K562 (cell line): ENCODE results near the gene RARA.

Experiments used
- KLF1 ChIP-seq: fragments of 450-650 bp; IDR thresholded peaks from 2 replicates; pipeline ENCODE4 v1.6.1; 2016; ENCODE audit warnings: missing genetic modification characterization, missing compliant biosample characterization
- MYBL2 ChIP-seq, 2 experiments: fragments of 450-650 bp in 1 of 2; sonication (generic) in 1 of 2; formaldehyde crosslinking in 1 of 2; IDR thresholded peaks; 2 replicates each; pipeline versions ENCODE4 v1.6.1 to v1.8.1; 2017 to 2022; ENCODE audit warnings: borderline replicate concordance in 1 of 2, inconsistent platforms in 1 of 2, low read depth in 1 of 2, mild to moderate bottlenecking in 1 of 2, missing genetic modification reagents in 1 of 2, moderate library complexity in 1 of 2
- POLR2A ChIP-seq: fragments of 450-650 bp; conservative IDR thresholded peaks from 2 replicates; pipeline ENCODE4 v1.6.1; 2016
- SP1 ChIP-seq: sonication (generic); formaldehyde crosslinking; IDR thresholded peaks from 2 replicates; pipeline ENCODE4 v1.8.1; 2022; ENCODE audit warnings: mild to moderate bottlenecking, missing genetic modification reagents
- YBX1 ChIP-seq: fragments of 450-650 bp; IDR thresholded peaks from 2 replicates; pipeline ENCODE4 v1.7.1; 2016; ENCODE audit warnings: mild to moderate bottlenecking
- TF ChIP-seq, protein P1 (sequence below), 3 experiments: IDR thresholded peaks in 2 of 3; conservative IDR thresholded peaks in 1 of 3; 2 replicates each; pipeline ENCODE4 v1.5.1; 2011 to 2012; ENCODE audit warnings: low read length in 3 of 3, mild to moderate bottlenecking in 3 of 3, control low read depth in 2 of 3, improper control_type of control experiment in 1 of 3, inconsistent platforms in 1 of 3, low read depth in 1 of 3, mixed read lengths in 1 of 3, moderate library complexity in 1 of 3; ENCODE audit not compliant: insufficient read depth in 2 of 3
- TF ChIP-seq, protein P2 (sequence below), 2 experiments: fragments of 150-350 bp in 1 of 2; IDR thresholded peaks; 2 replicates each; pipeline ENCODE4 v1.6.1; 2012 to 2016; ENCODE audit warnings: low read depth in 2 of 2, low read length in 2 of 2, mild to moderate bottlenecking in 1 of 2, moderate library complexity in 1 of 2
- TF ChIP-seq, protein P3 (sequence below), 2 experiments: fragments of 450-650 bp; formaldehyde crosslinking in 1 of 2; IDR thresholded peaks; 2 replicates each; pipeline versions ENCODE4 v1.4.0 to v1.6.1; 2014 to 2020; ENCODE audit warnings: mild to moderate bottlenecking in 2 of 2, borderline replicate concordance in 1 of 2, low read depth in 1 of 2

DNA sequence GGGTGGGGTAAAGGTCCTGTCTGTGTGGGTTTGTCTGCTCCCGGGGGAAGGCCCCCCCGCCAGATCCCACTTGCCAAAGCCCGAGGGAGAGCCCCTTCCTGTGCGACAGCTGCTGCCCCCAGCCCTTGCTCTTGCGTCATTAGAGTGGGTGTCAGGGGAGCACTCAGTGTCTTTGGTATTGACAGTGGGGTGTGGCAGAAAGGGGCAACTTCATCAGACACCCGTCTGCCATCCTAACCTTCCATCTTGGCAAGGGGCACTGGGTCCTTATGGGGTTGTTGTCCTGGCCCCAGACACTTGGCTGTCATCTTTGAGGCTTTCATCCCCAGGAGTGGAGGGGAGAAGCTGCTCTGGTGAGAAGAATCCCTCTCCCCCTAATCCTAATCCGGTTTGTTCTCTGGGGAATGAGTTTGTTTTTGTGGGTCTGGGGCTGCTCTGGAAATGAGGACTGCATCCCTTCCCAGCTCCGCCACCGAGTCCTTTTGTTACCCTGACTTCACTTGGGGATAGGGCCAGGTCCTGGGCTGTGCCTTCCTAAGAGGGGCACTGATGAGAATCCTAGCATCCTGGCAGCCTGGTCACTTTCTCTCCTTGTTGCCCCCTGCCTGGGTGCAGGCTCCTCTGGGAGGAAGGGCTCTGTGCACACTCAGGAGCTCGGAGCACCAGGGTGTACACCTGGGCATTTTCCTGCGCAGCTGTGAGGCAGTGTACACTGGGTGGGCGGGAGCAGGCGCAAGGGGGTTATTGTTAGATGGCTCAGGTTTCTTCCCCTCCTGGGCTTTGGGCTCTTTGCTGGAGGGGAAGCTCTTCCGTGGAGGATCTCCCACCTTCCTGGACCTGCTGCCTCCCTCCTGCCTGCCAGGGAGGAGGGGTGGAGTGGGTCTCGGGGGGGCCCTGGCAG, 34.5 kb downstream of the RARA start:
- TF ChIP-seq KLF1 = no peak
- TF ChIP-seq, protein P1, sequence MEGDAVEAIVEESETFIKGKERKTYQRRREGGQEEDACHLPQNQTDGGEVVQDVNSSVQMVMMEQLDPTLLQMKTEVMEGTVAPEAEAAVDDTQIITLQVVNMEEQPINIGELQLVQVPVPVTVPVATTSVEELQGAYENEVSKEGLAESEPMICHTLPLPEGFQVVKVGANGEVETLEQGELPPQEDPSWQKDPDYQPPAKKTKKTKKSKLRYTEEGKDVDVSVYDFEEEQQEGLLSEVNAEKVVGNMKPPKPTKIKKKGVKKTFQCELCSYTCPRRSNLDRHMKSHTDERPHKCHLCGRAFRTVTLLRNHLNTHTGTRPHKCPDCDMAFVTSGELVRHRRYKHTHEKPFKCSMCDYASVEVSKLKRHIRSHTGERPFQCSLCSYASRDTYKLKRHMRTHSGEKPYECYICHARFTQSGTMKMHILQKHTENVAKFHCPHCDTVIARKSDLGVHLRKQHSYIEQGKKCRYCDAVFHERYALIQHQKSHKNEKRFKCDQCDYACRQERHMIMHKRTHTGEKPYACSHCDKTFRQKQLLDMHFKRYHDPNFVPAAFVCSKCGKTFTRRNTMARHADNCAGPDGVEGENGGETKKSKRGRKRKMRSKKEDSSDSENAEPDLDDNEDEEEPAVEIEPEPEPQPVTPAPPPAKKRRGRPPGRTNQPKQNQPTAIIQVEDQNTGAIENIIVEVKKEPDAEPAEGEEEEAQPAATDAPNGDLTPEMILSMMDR (IDR thresholded peaks at IDR 0.05 in 2 of 3, conservative IDR thresholded peaks at IDR 0.05 in 1 of 3; ENCODE audit: insufficient read depth in 2 of 3, low read depth in 1 of 3, low read length in 3 of 3) = no peak
- TF ChIP-seq POLR2A = no peak
- no peak for TF ChIP-seq YBX1
- no peak for TF ChIP-seq MYBL2 (IDR thresholded peaks at IDR 0.05; ENCODE audit: low read depth)
- TF ChIP-seq MYBL2 (CRISPR knock-in tag; IDR thresholded peaks at IDR 0.05; ENCODE audit: borderline replicate concordance) = no peak
- TF ChIP-seq, protein P2, sequence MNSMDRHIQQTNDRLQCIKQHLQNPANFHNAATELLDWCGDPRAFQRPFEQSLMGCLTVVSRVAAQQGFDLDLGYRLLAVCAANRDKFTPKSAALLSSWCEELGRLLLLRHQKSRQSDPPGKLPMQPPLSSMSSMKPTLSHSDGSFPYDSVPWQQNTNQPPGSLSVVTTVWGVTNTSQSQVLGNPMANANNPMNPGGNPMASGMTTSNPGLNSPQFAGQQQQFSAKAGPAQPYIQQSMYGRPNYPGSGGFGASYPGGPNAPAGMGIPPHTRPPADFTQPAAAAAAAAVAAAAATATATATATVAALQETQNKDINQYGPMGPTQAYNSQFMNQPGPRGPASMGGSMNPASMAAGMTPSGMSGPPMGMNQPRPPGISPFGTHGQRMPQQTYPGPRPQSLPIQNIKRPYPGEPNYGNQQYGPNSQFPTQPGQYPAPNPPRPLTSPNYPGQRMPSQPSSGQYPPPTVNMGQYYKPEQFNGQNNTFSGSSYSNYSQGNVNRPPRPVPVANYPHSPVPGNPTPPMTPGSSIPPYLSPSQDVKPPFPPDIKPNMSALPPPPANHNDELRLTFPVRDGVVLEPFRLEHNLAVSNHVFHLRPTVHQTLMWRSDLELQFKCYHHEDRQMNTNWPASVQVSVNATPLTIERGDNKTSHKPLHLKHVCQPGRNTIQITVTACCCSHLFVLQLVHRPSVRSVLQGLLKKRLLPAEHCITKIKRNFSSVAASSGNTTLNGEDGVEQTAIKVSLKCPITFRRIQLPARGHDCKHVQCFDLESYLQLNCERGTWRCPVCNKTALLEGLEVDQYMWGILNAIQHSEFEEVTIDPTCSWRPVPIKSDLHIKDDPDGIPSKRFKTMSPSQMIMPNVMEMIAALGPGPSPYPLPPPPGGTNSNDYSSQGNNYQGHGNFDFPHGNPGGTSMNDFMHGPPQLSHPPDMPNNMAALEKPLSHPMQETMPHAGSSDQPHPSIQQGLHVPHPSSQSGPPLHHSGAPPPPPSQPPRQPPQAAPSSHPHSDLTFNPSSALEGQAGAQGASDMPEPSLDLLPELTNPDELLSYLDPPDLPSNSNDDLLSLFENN (IDR thresholded peaks at IDR 0.05; ENCODE audit: low read depth in 2 of 2, low read length in 2 of 2) = no peak
- no peak for TF ChIP-seq SP1
- TF ChIP-seq, protein P3, sequence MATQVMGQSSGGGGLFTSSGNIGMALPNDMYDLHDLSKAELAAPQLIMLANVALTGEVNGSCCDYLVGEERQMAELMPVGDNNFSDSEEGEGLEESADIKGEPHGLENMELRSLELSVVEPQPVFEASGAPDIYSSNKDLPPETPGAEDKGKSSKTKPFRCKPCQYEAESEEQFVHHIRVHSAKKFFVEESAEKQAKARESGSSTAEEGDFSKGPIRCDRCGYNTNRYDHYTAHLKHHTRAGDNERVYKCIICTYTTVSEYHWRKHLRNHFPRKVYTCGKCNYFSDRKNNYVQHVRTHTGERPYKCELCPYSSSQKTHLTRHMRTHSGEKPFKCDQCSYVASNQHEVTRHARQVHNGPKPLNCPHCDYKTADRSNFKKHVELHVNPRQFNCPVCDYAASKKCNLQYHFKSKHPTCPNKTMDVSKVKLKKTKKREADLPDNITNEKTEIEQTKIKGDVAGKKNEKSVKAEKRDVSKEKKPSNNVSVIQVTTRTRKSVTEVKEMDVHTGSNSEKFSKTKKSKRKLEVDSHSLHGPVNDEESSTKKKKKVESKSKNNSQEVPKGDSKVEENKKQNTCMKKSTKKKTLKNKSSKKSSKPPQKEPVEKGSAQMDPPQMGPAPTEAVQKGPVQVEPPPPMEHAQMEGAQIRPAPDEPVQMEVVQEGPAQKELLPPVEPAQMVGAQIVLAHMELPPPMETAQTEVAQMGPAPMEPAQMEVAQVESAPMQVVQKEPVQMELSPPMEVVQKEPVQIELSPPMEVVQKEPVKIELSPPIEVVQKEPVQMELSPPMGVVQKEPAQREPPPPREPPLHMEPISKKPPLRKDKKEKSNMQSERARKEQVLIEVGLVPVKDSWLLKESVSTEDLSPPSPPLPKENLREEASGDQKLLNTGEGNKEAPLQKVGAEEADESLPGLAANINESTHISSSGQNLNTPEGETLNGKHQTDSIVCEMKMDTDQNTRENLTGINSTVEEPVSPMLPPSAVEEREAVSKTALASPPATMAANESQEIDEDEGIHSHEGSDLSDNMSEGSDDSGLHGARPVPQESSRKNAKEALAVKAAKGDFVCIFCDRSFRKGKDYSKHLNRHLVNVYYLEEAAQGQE (IDR thresholded peaks at IDR 0.05; ENCODE audit: borderline replicate concordance) = no peak
- TF ChIP-seq, protein P3 (CRISPR knock-in tag; IDR thresholded peaks at IDR 0.05; ENCODE audit: low read depth) = no peak
